GM23248 (cell line): ENCODE data around the gene DACH1.

Source experiments
- EZH2 ChIP-seq: fragments of 200-600 bp; sonication (generic); IDR thresholded peaks from 2 replicates; pipeline ENCODE4 v1.6.1; 2018; ENCODE audit warnings: antibody characterized with exemption, mild to moderate bottlenecking; ENCODE audit not compliant: insufficient read depth, poor library complexity, severe bottlenecking
- EZH2phosphoT487 ChIP-seq: fragments of 200-600 bp; sonication (generic); IDR thresholded peaks from 2 replicates; pipeline ENCODE4 v1.6.1; 2018; ENCODE audit warnings: antibody characterized with exemption, moderate library complexity, mild to moderate bottlenecking, low read depth; ENCODE audit not compliant: insufficient read depth

DNA sequence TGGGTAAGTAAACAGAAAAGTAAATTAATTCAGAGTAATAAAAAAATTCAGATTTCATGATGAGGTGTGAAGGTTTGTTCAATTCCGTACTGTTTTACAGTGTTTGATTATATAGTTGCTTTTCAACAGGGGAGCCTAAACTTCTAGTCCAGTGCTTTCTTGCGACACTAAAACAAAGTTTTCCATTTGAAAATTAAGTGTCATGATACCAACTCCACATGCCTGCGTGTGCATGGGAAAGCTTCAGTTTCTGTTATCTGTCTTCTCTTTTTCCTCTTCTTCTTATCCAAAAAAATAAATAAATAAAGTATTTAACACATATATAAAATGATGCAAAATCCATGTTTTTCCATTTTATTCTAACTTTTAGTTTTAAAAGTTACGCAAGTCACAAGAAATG, 165.3 kb downstream of the DACH1 start:
- TF ChIP-seq EZH2 (no peak), EZH2phosphoT487 (no peak)
